Cardiac muscle cell (in vitro differentiated cells and primary cell): Measurements from ENCODE around the gene RPL39. TPM values are rescaled to one million over a fixed set of nuclear protein-coding genes. Genes with fewer than 3 reads are reported as not detected.
A peak's percentile ranks its signal among the peaks of the same experiment; 100 is the strongest.
"Not testable (repeated sequence)": the region's sequence is repeated elsewhere in the genome, so short reads cannot be mapped to it uniquely, and the experiment has no call there.

Experiments
- DNase-seq, 2 donors: peaks; one replicate each; pipeline versions ENCODE4 v3.0.0 to v3.0.0-alpha.2; 2010 to 2017; ENCODE audit warnings: low read depth in 1 of 2, low spot score in 1 of 2
- H3K27ac ChIP-seq: fragments of 200-600 bp; sonication (generic); 2 replicates; pipeline ENCODE4 v1.5.1; 2016
- H3K27me3 ChIP-seq: fragments of 200-600 bp; sonication (generic); 2 replicates; pipeline ENCODE4 v1.6.0; 2016; ENCODE audit warnings: control low read depth
- H3K36me3 ChIP-seq: fragments of 200-600 bp; sonication (generic); 2 replicates; pipeline ENCODE4 v1.5.1; 2016; ENCODE audit warnings: control low read depth
- H3K4me1 ChIP-seq: fragments of 200-600 bp; sonication (generic); 2 replicates; pipeline ENCODE4 v1.8.1; 2017; ENCODE audit warnings: low read depth, mild to moderate bottlenecking, mixed run types
- H3K4me3 ChIP-seq: fragments of 200-600 bp; sonication (generic); 2 replicates; pipeline ENCODE4 v1.5.1; 2016; ENCODE audit warnings: mild to moderate bottlenecking
- H3K9me3 ChIP-seq: fragments of 200-600 bp; sonication (generic); 2 replicates; pipeline ENCODE4 v1.5.1; 2017; ENCODE audit warnings: low read depth, mild to moderate bottlenecking, control low read depth
- polyA plus RNA-seq: library from polyadenylated mRNA; unstranded; fragments of >200 nt; fragmentation: Nextera tagmentation; extraction: Ambion mirVana; gene quantifications from 2 replicates; pipeline ENCODE4 v1.2.1, GENCODE V29; 2016
- total RNA-seq: library from RNA; depleted of rRNA; stranded (reverse); fragments of >200 nt; gene quantifications from 2 replicates; pipeline ENCODE4 v1.2.3, GENCODE V29; 2016
- TF ChIP-seq, protein P1 (sequence below): IDR thresholded peaks from 2 replicates; pipeline ENCODE4 v1.5.1; 2012; ENCODE audit warnings: low read depth, mild to moderate bottlenecking, low read length

RPL39 gene
- total RNA-seq = 789 and 2,257 TPM in 2 replicates
- polyA plus RNA-seq = 735 and 894 TPM in 2 replicates

DNA sequence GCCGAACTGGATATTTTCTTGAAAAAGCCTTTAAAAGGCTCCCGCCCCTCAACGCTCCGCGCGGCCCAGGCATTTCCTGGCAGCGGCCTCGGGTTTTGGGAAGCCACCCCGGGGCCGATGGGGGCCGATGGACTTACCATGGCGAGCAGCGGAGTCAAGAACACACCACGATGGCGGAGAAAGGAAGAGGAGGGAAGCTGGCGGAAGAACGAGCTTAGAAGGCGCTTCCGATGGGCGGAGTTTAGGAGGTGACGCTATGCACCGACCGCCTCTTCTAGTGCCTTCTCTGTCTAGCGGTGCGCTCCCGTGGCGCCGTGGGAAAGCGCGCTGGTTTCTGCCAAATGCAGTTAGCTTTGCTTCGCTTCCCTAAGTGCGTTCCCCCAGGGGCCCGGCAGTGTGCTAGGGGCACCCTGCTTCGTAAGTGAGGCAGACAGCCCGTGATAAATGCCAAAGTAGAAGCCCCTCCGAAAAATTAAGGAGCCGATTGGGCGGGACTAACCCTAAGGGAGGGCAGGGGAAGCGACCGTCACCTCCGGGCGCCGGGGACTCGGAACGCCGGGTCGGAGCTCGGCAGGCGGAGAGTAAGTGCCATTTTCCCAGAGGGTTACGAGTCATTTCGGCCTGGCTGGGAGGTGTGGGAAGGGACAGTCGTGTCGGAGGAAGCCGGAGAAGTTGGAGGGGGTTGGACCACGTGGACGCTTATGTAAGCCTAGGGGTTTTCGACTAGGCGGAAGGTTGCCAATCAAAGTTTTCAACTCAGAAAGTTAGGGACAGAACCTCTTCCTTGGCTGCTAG, at the start of gene RPL39:
RPL39 (minus strand) TSS at position 194 of the 795 bp plus-strand sequence; CDS start at position 140, 54 bp downstream.
- DNase-seq = peak; percentile 88 to 92
- peaks cover 3% of the 10 kb centered on the region for H3K4me1 ChIP-seq
- H3K4me3 ChIP-seq = peak within 1 kb of the TSS; percentile 63
- H3K36me3 ChIP-seq = peaks cover 5% of the 10 kb centered on the region
- TF ChIP-seq, protein P1, sequence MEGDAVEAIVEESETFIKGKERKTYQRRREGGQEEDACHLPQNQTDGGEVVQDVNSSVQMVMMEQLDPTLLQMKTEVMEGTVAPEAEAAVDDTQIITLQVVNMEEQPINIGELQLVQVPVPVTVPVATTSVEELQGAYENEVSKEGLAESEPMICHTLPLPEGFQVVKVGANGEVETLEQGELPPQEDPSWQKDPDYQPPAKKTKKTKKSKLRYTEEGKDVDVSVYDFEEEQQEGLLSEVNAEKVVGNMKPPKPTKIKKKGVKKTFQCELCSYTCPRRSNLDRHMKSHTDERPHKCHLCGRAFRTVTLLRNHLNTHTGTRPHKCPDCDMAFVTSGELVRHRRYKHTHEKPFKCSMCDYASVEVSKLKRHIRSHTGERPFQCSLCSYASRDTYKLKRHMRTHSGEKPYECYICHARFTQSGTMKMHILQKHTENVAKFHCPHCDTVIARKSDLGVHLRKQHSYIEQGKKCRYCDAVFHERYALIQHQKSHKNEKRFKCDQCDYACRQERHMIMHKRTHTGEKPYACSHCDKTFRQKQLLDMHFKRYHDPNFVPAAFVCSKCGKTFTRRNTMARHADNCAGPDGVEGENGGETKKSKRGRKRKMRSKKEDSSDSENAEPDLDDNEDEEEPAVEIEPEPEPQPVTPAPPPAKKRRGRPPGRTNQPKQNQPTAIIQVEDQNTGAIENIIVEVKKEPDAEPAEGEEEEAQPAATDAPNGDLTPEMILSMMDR = no peak
- no peaks in the 10 kb centered on the region for H3K27me3 ChIP-seq
- H3K27ac ChIP-seq = peak within 1 kb of the TSS; percentile 99
- H3K9me3 ChIP-seq = no peaks in the 10 kb centered on the region

DNA sequence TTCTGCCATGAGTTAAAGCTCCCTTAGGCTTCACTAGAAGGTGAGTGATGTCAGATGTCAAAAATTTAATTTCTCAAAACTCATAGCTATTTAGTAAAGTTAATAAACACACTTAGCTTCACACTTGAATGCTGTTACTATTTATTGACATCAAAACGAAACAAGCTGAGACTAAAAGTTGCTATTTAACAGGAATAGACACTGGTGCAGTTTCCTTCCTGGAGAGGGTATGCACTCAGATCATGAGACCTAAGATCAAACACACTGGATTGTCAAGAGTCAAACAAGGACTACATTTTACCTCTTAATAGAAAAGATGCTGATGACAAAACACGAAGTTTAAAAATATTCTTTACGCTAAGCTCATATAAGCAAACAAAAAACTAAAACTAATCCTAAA, 42.5 kb upstream of the RPL39 start:
- Histone ChIP-seq H3K27me3 (no peaks in the 10 kb centered on the region), H3K4me1 (no peaks in the 10 kb centered on the region), H3K9me3 (no peaks in the 10 kb centered on the region), H3K27ac (no peak overlapping the region), H3K36me3 (peaks cover 5% of the 10 kb centered on the region), H3K4me3 (no peak overlapping the region)
- no peak for DNase-seq
- TF ChIP-seq, protein P1 = no peak

DNA sequence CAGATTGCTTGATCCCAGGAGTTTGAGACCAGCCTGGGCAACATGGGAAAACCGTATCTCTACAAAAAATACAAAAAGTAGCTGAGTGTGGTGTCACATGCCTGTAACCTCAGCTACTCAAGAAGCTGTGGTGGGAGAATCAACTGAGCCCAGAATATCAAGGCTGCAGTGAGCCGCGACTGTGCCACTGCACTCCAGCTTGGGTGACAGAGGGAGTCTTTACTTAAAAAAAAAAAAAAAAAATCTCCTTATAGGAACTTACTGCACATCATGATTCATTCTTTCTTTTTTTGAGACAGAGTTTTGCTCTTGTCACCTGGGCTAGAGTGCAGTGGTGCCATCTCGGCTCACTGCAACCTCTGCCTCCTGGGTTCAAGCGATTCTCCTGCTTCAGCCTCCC, 37.0 kb upstream of the RPL39 start:
- H3K4me1 ChIP-seq = no peaks in the 10 kb centered on the region
- no peaks in the 10 kb centered on the region for H3K9me3 ChIP-seq
- H3K27me3 ChIP-seq = no peaks in the 10 kb centered on the region
- H3K36me3 ChIP-seq = peaks cover 5% of the 10 kb centered on the region
- no peak overlapping the region for H3K4me3 ChIP-seq
- no peak for DNase-seq
- TF ChIP-seq, protein P1 = no peak
- no peak overlapping the region for H3K27ac ChIP-seq

DNA sequence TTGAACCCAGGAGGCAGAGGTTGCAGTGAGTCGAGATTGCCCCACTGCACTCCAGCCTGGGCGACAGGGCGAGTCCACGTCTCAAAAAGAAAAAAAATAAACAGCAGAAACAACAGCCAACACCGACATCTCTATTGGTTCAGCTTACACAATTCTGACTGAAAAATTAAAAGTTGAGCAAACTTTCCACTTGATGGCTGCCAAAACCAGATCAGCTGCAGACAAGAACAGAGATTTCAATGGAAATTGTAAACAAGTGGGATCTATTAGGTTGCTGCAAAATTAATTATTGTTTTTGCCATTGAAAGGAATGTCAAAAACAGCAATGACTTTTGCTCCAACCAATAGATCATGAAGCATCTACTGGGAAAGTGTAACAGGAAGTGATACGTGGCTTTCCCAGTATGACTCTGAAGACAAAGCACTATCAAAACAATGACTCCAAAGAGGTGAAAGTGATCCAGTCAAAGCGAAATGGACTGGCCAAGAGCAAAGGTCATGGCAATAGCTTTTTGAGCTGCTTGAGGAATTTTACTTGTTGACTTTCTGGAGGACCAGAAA, 35.0 kb upstream of the RPL39 start:
- Histone ChIP-seq H3K27me3 (no peaks in the 10 kb centered on the region), H3K4me3 (no peak overlapping the region), H3K4me1 (no peaks in the 10 kb centered on the region), H3K9me3 (no peaks in the 10 kb centered on the region), H3K36me3 (peaks cover 1% of the 10 kb centered on the region), H3K27ac (no peak overlapping the region)
- peak in 1 of 2 donors; percentile 28 for DNase-seq
- TF ChIP-seq, protein P1 = no peak

DNA sequence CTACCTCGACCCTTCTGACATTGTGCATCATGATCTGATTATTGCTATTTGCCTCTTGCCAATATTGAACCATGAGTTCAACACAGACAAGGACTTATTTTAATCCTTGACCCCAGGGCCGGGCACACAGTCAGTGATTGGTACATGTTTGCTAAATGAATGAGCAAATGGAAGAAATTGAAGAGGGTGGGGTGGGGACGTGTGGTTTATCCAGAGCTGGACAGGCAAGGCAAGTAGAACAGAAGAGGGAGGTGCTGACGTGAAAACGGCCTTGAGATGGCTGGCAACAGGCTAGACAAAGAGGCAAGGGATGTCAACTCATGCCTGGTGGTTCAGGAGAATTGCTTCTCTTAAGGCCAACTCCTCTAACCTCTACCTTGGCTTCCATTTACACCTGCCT, 32.8 kb upstream of the RPL39 start:
- not testable (repeated sequence) for DNase-seq, H3K9me3 ChIP-seq, H3K27me3 ChIP-seq, H3K4me3 ChIP-seq, H3K27ac ChIP-seq, H3K36me3 ChIP-seq, H3K4me1 ChIP-seq

DNA sequence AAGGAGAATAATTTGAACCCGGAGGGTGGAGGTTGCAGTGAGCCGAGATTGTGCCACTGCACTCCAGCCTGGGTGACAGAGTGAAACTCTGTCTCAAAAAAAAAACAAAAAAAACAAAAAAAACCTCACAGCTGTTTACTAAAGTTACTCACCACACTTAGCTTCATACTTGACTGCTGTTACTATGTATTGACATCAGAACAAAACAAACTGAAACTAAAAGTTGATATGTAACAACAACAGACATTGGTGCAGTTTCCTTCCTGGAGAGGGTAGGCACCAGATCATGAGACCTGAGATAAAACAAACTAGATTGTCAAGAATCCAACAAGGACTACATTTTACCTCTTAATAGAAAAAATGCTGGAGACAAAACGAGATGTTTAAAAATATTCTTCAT, 30.3 kb upstream of the RPL39 start:
- H3K4me1 ChIP-seq, DNase-seq, H3K27ac ChIP-seq, H3K36me3 ChIP-seq, H3K27me3 ChIP-seq, H3K9me3 ChIP-seq, H3K4me3 ChIP-seq: not testable (repeated sequence)
